HepG2 (cell line): ENCODE data around the gene OSBPL10. TPM values are rescaled to one million over a fixed set of nuclear protein-coding genes. Genes with fewer than 3 reads are reported as not detected.

ENCODE experiments used
- ARHGAP35 ChIP-seq: sonication (generic); formaldehyde crosslinking; IDR thresholded peaks from 2 replicates; pipeline ENCODE4 v1.9.0; 2022; ENCODE audit warnings: mild to moderate bottlenecking, inconsistent platforms, moderate library complexity, missing genetic modification reagents, borderline replicate concordance
- BCLAF1 ChIP-seq: fragments of 450-650 bp; IDR thresholded peaks from 2 replicates; pipeline ENCODE4 v1.6.1; 2017; ENCODE audit warnings: mild to moderate bottlenecking
- CREB1 ChIP-seq, 2 experiments: fragments of 450-650 bp in 1 of 2; IDR thresholded peaks; 2 replicates each; pipeline ENCODE4 v1.6.1; 2016 to 2017; ENCODE audit warnings: control low read depth in 1 of 2, mild to moderate bottlenecking in 1 of 2, missing compliant biosample characterization in 1 of 2, missing genetic modification characterization in 1 of 2
- DBP ChIP-seq: sonication (generic); formaldehyde crosslinking; IDR thresholded peaks from 2 replicates; pipeline ENCODE4 v1.4.0; 2020; ENCODE audit warnings: missing genetic modification reagents; ENCODE audit errors: not compliant biosample characterization
- FOXP1 ChIP-seq, 2 experiments: fragments of 450-650 bp in 1 of 2; IDR thresholded peaks; 2 replicates each; pipeline ENCODE4 v1.6.1; 2017 to 2018; ENCODE audit warnings: antibody characterized with exemption in 1 of 2
- HNF4A ChIP-seq: sonication (generic); formaldehyde crosslinking; IDR thresholded peaks from 2 replicates; pipeline ENCODE4 v1.4.0; 2020; ENCODE audit warnings: missing genetic modification reagents
- MZF1 ChIP-seq: sonication (generic); formaldehyde crosslinking; IDR thresholded peaks from 2 replicates; pipeline ENCODE4 v1.8.1; 2023; ENCODE audit warnings: mild to moderate bottlenecking, missing genetic modification reagents, borderline replicate concordance
- NBN ChIP-seq: fragments of 450-650 bp; conservative IDR thresholded peaks from 2 replicates; pipeline ENCODE4 v1.6.1; 2017
- PRDM15 ChIP-seq: sonication (generic); formaldehyde crosslinking; IDR thresholded peaks from 2 replicates; pipeline ENCODE4 v1.4.0; 2020; ENCODE audit warnings: missing genetic modification reagents
- SP1 ChIP-seq, 2 experiments: fragments of 450-650 bp in 1 of 2; sonication (generic) in 1 of 2; formaldehyde crosslinking in 1 of 2; IDR thresholded peaks; 2 replicates each; pipeline versions ENCODE4 v1.4.0 to v1.6.1; 2016 to 2020; ENCODE audit warnings: missing genetic modification reagents in 1 of 2
- TFE3 ChIP-seq: IDR thresholded peaks from 2 replicates; pipeline ENCODE4 v1.6.1; 2016
- YY1 ChIP-seq: IDR thresholded peaks from 2 replicates; pipeline ENCODE4 v1.6.1; 2011; ENCODE audit warnings: low read length, low read depth, moderate library complexity, mild to moderate bottlenecking; ENCODE audit not compliant: insufficient read depth, insufficient replicate concordance
- ZBTB20 ChIP-seq: sonication (generic); formaldehyde crosslinking; IDR thresholded peaks from 2 replicates; pipeline ENCODE4 v1.8.1; 2023; ENCODE audit warnings: missing genetic modification reagents, low read depth, mild to moderate bottlenecking, borderline replicate concordance
- ZBTB7B ChIP-seq: sonication (generic); formaldehyde crosslinking; IDR thresholded peaks from 2 replicates; pipeline ENCODE4 v1.4.0; 2020; ENCODE audit warnings: missing genetic modification reagents
- ZNF30 ChIP-seq: sonication (generic); formaldehyde crosslinking; IDR thresholded peaks from 2 replicates; pipeline ENCODE4 v1.5.0; 2020; ENCODE audit warnings: mild to moderate bottlenecking, missing genetic modification reagents
- ZNF552 ChIP-seq: sonication (generic); formaldehyde crosslinking; IDR thresholded peaks from 2 replicates; pipeline ENCODE4 v1.9.0; 2022; ENCODE audit warnings: missing genetic modification reagents, mild to moderate bottlenecking, borderline replicate concordance
- polyA plus RNA-seq, 8 experiments: library from polyadenylated mRNA; depleted of rRNA in 3 of 8; stranded (reverse) in 7 of 8; unstranded in 1 of 8; fragments of >200 nt; fragmentation: Illumina TruSeq in 4 of 8; extraction: Trizol in 4 of 8; gene quantifications; 2 replicates each; pipeline versions ENCODE4 v1.2.1 to v1.2.3, GENCODE V29; 2011 to 2016; ENCODE audit warnings: low read depth in 4 of 8, missing spikeins in 1 of 8, mixed read lengths in 1 of 8; ENCODE audit not compliant: insufficient read depth in 1 of 8
- total RNA-seq, 5 experiments: library from RNA; depleted of rRNA; stranded (reverse); fragments of >200 nt; fragmentation: Illumina TruSeq; extraction: Trizol; gene quantifications; 2 replicates each; pipeline ENCODE4 v1.2.3, GENCODE V29; 2016; ENCODE audit warnings: low read depth in 1 of 5

OSBPL10 gene
- total and polyA plus RNA-seq, 2 of the 13 experiments (the other 11 are each of a cell fraction or from before 2014, with no cell fraction given), result 10.3 to 28.6 TPM

- TF ChIP-seq TFE3 (CRISPR knock-in tag), result no peak
- no peak for TF ChIP-seq YY1
- TF ChIP-seq ZBTB20 (CRISPR knock-in tag), result no peak
- no peak for TF ChIP-seq ARHGAP35 (CRISPR knock-in tag)
- TF ChIP-seq HNF4A (CRISPR knock-in tag), result peak; percentile 44
- TF ChIP-seq ZBTB7B (CRISPR knock-in tag), result 0 out of 2 replicates have a peak, but pooled peaks have one; percentile 41
- no peak for TF ChIP-seq CREB1 (IDR thresholded peaks at IDR 0.05)
- no peak for TF ChIP-seq CREB1 (CRISPR knock-in tag; IDR thresholded peaks at IDR 0.05)
- TF ChIP-seq PRDM15, result no peak
- no peak for TF ChIP-seq BCLAF1
- TF ChIP-seq ZNF552 (CRISPR knock-in tag), result no peak
- no peak for TF ChIP-seq DBP (CRISPR knock-in tag)
- TF ChIP-seq MZF1 (CRISPR knock-in tag), result no peak
- TF ChIP-seq SP1 (IDR thresholded peaks at IDR 0.05), result no peak
- no peak for TF ChIP-seq SP1 (CRISPR knock-in tag; IDR thresholded peaks at IDR 0.05)
- no peak for TF ChIP-seq FOXP1 (IDR thresholded peaks at IDR 0.05)
- TF ChIP-seq FOXP1 (CRISPR knock-in tag; IDR thresholded peaks at IDR 0.05), result peak; percentile 34; the same call in 1 of the 2 replicates
- no peak for TF ChIP-seq NBN
- TF ChIP-seq ZNF30 (CRISPR knock-in tag), result no peak
Measured at GRCh38 chr3:31680072-31680870, 300.8 kb downstream of the OSBPL10 start (continued).
